Measurements from ENCODE around the gene CPAMD8. TPM values are rescaled to one million over a fixed set of nuclear protein-coding genes. Genes with fewer than 3 reads are reported as not detected.

Gene CPAMD8
- total RNA-seq, 4 donors from 2014 or later = 6.0 to 15.6 (median 7.6) TPM

GRCh38 chr19:16928351-16928750, 98.3 kb downstream of the CPAMD8 start:
- Histone ChIP-seq H3K27ac (no peak overlapping the region), H3K4me3 (no peak overlapping the region), H3K4me1 (no peaks in the 10 kb centered on the region), H3K27me3 (no peaks in the 10 kb centered on the region), H3K36me3 (no peaks in the 10 kb centered on the region), H3K9me3 (no peaks in the 10 kb centered on the region)
- in situ Hi-C loops (cut with MboI; ENCODE audit: low sequenced_read_pairs in 4 of 4) = no loop called here
- intact Hi-C loops (cut with DNase I; ENCODE audit: low total_unique reads) = no loop called here
- TF ChIP-seq POLR2A (IDR thresholded peaks at IDR 0.05) = no peak
- no peak for TF ChIP-seq CTCF (IDR thresholded peaks at IDR 0.05 in 4 of 5, conservative IDR thresholded peaks at IDR 0.05 in 1 of 5)
- no peak for DNase-seq
- ATAC-seq = no peak

- in situ Hi-C loops (cut with MboI; ENCODE audit: low sequenced_read_pairs in 4 of 4) = no loop called here
Measured at GRCh38 chr19:16927883-16928282, 98.7 kb downstream of the CPAMD8 start.

GRCh38 chr19:16922949-16923348, 103.7 kb downstream of the CPAMD8 start:
- no peak for TF ChIP-seq CTCF (IDR thresholded peaks at IDR 0.05 in 4 of 5, conservative IDR thresholded peaks at IDR 0.05 in 1 of 5)
- TF ChIP-seq POLR2A (IDR thresholded peaks at IDR 0.05) = no peak
- H3K36me3 ChIP-seq = no peaks in the 10 kb centered on the region
- no peaks in the 10 kb centered on the region for H3K4me1 ChIP-seq
- no peak for ATAC-seq
- DNase-seq = no peak
- peaks cover 0 to 6% (median 0%) of the 10 kb centered on the region in 3 donors for H3K9me3 ChIP-seq
- H3K27me3 ChIP-seq = peaks cover 0 to 4% (median 0%) of the 10 kb centered on the region in 3 donors
- no peak overlapping the region for H3K4me3 ChIP-seq
- H3K27ac ChIP-seq = no peak overlapping the region
- in situ Hi-C loops (cut with MboI; ENCODE audit: low sequenced_read_pairs in 4 of 4) (no loop called here), intact Hi-C loops (cut with DNase I; ENCODE audit: low total_unique reads) (no loop called here)

More at GRCh38 chr19:16927883-16928282, 98.7 kb downstream of the CPAMD8 start:
- no peak for DNase-seq
- Histone ChIP-seq H3K9me3 (no peaks in the 10 kb centered on the region), H3K4me1 (no peaks in the 10 kb centered on the region), H3K27me3 (no peaks in the 10 kb centered on the region), H3K4me3 (no peak overlapping the region), H3K27ac (no peak overlapping the region), H3K36me3 (no peaks in the 10 kb centered on the region)
- intact Hi-C loops (cut with DNase I; ENCODE audit: low total_unique reads) = no loop called here
- ATAC-seq = no peak
- TF ChIP-seq CTCF (IDR thresholded peaks at IDR 0.05 in 4 of 5, conservative IDR thresholded peaks at IDR 0.05 in 1 of 5) (no peak), POLR2A (IDR thresholded peaks at IDR 0.05) (no peak)

GRCh38 chr19:16922592-16922934, 104.0 kb downstream of the CPAMD8 start:
- intact Hi-C loops (cut with DNase I; ENCODE audit: low total_unique reads) = no loop called here
- DNase-seq = no peak
- ATAC-seq = no peak
- no peaks in the 10 kb centered on the region for H3K36me3 ChIP-seq
- peaks cover 0 to 4% (median 0%) of the 10 kb centered on the region in 3 donors for H3K27me3 ChIP-seq
- no peaks in the 10 kb centered on the region for H3K4me1 ChIP-seq
- peaks cover 0 to 6% (median 0%) of the 10 kb centered on the region in 3 donors for H3K9me3 ChIP-seq
- TF ChIP-seq CTCF (IDR thresholded peaks at IDR 0.05 in 4 of 5, conservative IDR thresholded peaks at IDR 0.05 in 1 of 5) = no peak
- TF ChIP-seq POLR2A (IDR thresholded peaks at IDR 0.05) = no peak
- H3K27ac ChIP-seq = no peak overlapping the region
- H3K4me3 ChIP-seq = no peak overlapping the region
- in situ Hi-C loops (cut with MboI; ENCODE audit: low sequenced_read_pairs in 4 of 4) = no loop called here
